Measurements from ENCODE around the gene TMOD1.

GRCh38 chr9:97647996-97648395, 146.5 kb downstream of the TMOD1 start:
- no peak for TF ChIP-seq CTCF (IDR thresholded peaks at IDR 0.05 in 4 of 5, conservative IDR thresholded peaks at IDR 0.05 in 1 of 5)
- no peak for TF ChIP-seq POLR2A (IDR thresholded peaks at IDR 0.05)

All from gastrocnemius medialis (tissue), 4 donors.